GM12864 (cell line): ENCODE measurements around the gene POMT1.
"Not testable (repeated sequence)": the region's sequence is repeated elsewhere in the genome, so short reads cannot be mapped to it uniquely, and the experiment has no call there.

Experiments used
- DNase-seq: peaks from one replicate; pipeline ENCODE4 v3.0.0-alpha.2; 2011; ENCODE audit warnings: low read depth
- H3K4me3 ChIP-seq: 2 replicates; pipeline ENCODE4 v1.5.1; 2011; ENCODE audit warnings: mild to moderate bottlenecking, low read depth, low read length, control low read depth
- CTCF ChIP-seq: IDR thresholded peaks from 2 replicates; pipeline ENCODE4 v1.5.1; 2011; ENCODE audit warnings: low read depth, mild to moderate bottlenecking, moderate library complexity, low read length, control low read depth, inconsistent platforms; ENCODE audit errors: missing control alignments

The POMT1 gene

GRCh38 chr9:131543141-131543540, 40.4 kb downstream of the POMT1 start:
- TF ChIP-seq CTCF, result no peak
- H3K4me3 ChIP-seq, result no peak overlapping the region

GRCh38 chr9:131545003-131545785, 42.5 kb downstream of the POMT1 start, which contains the start of gene PRRT1B:
TSS of gene PRRT1B (plus strand) at chr9:131545523. CDS start at chr9:131545616, 93 bp downstream.
- no peak for DNase-seq
- H3K4me3 ChIP-seq, result no peak within 1 kb of the TSS
- TF ChIP-seq CTCF, result no peak

More at GRCh38 chr9:131543141-131543540, 40.4 kb downstream of the POMT1 start:
- DNase-seq, result no peak

- no peak for TF ChIP-seq CTCF
- no peak for DNase-seq
- no peak overlapping the region for H3K4me3 ChIP-seq
Measured at GRCh38 chr9:131545786-131546335, 43.1 kb downstream of the POMT1 start.

GRCh38 chr9:131546336-131547084, 43.8 kb downstream of the POMT1 start:
- no peak for TF ChIP-seq CTCF
- no peak for DNase-seq
- H3K4me3 ChIP-seq, result no peak overlapping the region

GRCh38 chr9:131549186-131549585, 46.5 kb downstream of the POMT1 start:
- not testable (repeated sequence) for H3K4me3 ChIP-seq, DNase-seq

- H3K4me3 ChIP-seq, result not testable (repeated sequence)
Measured at GRCh38 chr9:131550465-131550864, 47.7 kb downstream of the POMT1 start.

GRCh38 chr9:131552030-131552429, 49.3 kb downstream of the POMT1 start:
- no peak for DNase-seq
- no peak for TF ChIP-seq CTCF
- H3K4me3 ChIP-seq, result no peak overlapping the region

More at GRCh38 chr9:131550465-131550864, 47.7 kb downstream of the POMT1 start:
- DNase-seq, result not testable (repeated sequence)
